AG04449 (cell line): ENCODE data around the gene LDHD.

Experiments
- CTCF ChIA-PET: fragments of 350-600 bp; formaldehyde crosslinking; extraction: SDS; loops from one replicate; lab custom pipeline; 2021; ENCODE audit warnings: antibody characterized with exemption; lab: Yijun Ruan, JAX
- POLR2A ChIA-PET: fragments of 400-600, 350-600 bp; formaldehyde crosslinking; extraction: SDS; loops from one replicate; lab custom pipeline; 2020; ENCODE audit warnings: antibody characterized with exemption, inconsistent platforms; lab: Yijun Ruan, JAX
- DNase-seq: peaks from one replicate; pipeline ENCODE4 v3.0.0-alpha.2; 2010; ENCODE audit warnings: low read depth, low spot score
- H3K4me3 ChIP-seq: 2 replicates; pipeline ENCODE4 v1.5.1; 2011; ENCODE audit warnings: low read depth, mild to moderate bottlenecking, control low read depth, low read length
- CTCF ChIP-seq: IDR thresholded peaks from one replicate; pipeline ENCODE4 v1.5.1; 2011; ENCODE audit warnings: mild to moderate bottlenecking, moderate library complexity, low read length, control low read depth, inconsistent platforms; ENCODE audit not compliant: insufficient read depth; ENCODE audit errors: missing control alignments

Gene LDHD

GRCh38 chr16:75089486-75090202, 26.9 kb downstream of the LDHD start:
- ChIA-PET POLR2A (no interaction called here), CTCF (interaction anchor here (0.8 to 4.5 kb wide), 3 partner anchors 21 to 93 kb away, joined by 3 to 23 read pairs (median 4); no protein-coding TSS in a partner anchor)
- no peak overlapping the region for H3K4me3 ChIP-seq
- DNase-seq, result no peak
- no peak for TF ChIP-seq CTCF

- no peak overlapping the region for H3K4me3 ChIP-seq
- ChIA-PET POLR2A (no interaction called here), CTCF (interaction anchor here (1.2 to 4.5 kb wide), 3 partner anchors 17 to 92 kb away, joined by 3 to 23 read pairs (median 4); no protein-coding TSS in a partner anchor)
- no peak for DNase-seq
- TF ChIP-seq CTCF, result no peak
Measured at GRCh38 chr16:75088934-75089333, 27.6 kb downstream of the LDHD start.

- no peak for DNase-seq
- H3K4me3 ChIP-seq, result no peak overlapping the region
- TF ChIP-seq CTCF, result no peak
- POLR2A ChIA-PET, result no interaction called here
- CTCF ChIA-PET, result interaction anchor here (1.2 to 2.2 kb wide), 4 partner anchors 17 to 92 kb away, joined by 3 to 10 read pairs (median 5); partner anchors contain the start of gene ZNRF1
Measured at GRCh38 chr16:75088216-75088615, 28.4 kb downstream of the LDHD start.

GRCh38 chr16:75087375-75087979, 29.1 kb downstream of the LDHD start:
- H3K4me3 ChIP-seq, result no peak overlapping the region
- TF ChIP-seq CTCF, result no peak
- POLR2A ChIA-PET, result no interaction called here
- CTCF ChIA-PET, result interaction anchor here (1.0 to 2.2 kb wide), 3 partner anchors 21 to 89 kb away, joined by 3 to 10 read pairs (median 6); partner anchors contain the start of gene ZNRF1
- no peak for DNase-seq

GRCh38 chr16:75086688-75087374, 29.7 kb downstream of the LDHD start:
- no peak for TF ChIP-seq CTCF
- ChIA-PET CTCF (interaction anchor here (0.9 to 3.0 kb wide), 6 partner anchors 10 to 89 kb away, joined by 3 to 10 read pairs (median 4); partner anchors contain the start of gene ZNRF1), POLR2A (no interaction called here)
- DNase-seq, result no peak
- no peak overlapping the region for H3K4me3 ChIP-seq
